NCI-H146 treated with DMSO at 0.1 percent for 48 hours (cell line): ENCODE data around the gene RFC4.

Source experiments
- DNase-seq: peaks from one replicate; lab custom pipeline; 2025; ENCODE audit not compliant: unreplicated experiment; lab: John Stamatoyannopoulos, UW

Gene RFC4

GRCh38 chr3:186788482-186789370 lies 17.6 kb downstream of the RFC4 start:
- no peak for DNase-seq

GRCh38 chr3:186787642-186788481 lies 18.4 kb downstream of the RFC4 start:
- DNase-seq: no peak

- DNase-seq: no peak
Measured at GRCh38 chr3:186786922-186787321, 19.4 kb downstream of the RFC4 start.

- no peak for DNase-seq
Measured at GRCh38 chr3:186785495-186786018, 20.7 kb downstream of the RFC4 start.

- DNase-seq: no peak
Measured at GRCh38 chr3:186784820-186785494, 21.3 kb downstream of the RFC4 start.

- peak; percentile 72 for DNase-seq
Measured at GRCh38 chr3:186783731-186784515, 22.4 kb downstream of the RFC4 start.

- DNase-seq: peak; percentile 82
Measured at GRCh38 chr3:186783058-186783730, 23.1 kb downstream of the RFC4 start, which contains the start of gene EIF4A2. Gene EIF4A2, plus strand, starts transcription at chr3:186783577. Its CDS starts 34 bp downstream, at chr3:186783611.

GRCh38 chr3:186782542-186783057 lies 23.7 kb downstream of the RFC4 start:
- DNase-seq: peak; percentile 77

GRCh38 chr3:186779204-186779603 lies 27.1 kb downstream of the RFC4 start:
- DNase-seq: no peak

- DNase-seq: no peak
Measured at GRCh38 chr3:186775999-186776398, 30.3 kb downstream of the RFC4 start.

GRCh38 chr3:186772701-186773417 lies 33.4 kb downstream of the RFC4 start:
- DNase-seq: no peak

- DNase-seq: no peak
Measured at GRCh38 chr3:186772281-186772694, 34.0 kb downstream of the RFC4 start.

- no peak for DNase-seq
Measured at GRCh38 chr3:186760897-186761447, 45.3 kb downstream of the RFC4 start.

GRCh38 chr3:186760141-186760833 lies 46.0 kb downstream of the RFC4 start:
- DNase-seq: no peak

GRCh38 chr3:186759231-186759930 lies 46.9 kb downstream of the RFC4 start:
- no peak for DNase-seq

- no peak for DNase-seq
Measured at GRCh38 chr3:186757686-186758220, 48.5 kb downstream of the RFC4 start.

GRCh38 chr3:186757214-186757613 lies 49.1 kb downstream of the RFC4 start:
- DNase-seq: no peak
